ENCODE data around the gene WNT3.

Gene WNT3

DNA sequence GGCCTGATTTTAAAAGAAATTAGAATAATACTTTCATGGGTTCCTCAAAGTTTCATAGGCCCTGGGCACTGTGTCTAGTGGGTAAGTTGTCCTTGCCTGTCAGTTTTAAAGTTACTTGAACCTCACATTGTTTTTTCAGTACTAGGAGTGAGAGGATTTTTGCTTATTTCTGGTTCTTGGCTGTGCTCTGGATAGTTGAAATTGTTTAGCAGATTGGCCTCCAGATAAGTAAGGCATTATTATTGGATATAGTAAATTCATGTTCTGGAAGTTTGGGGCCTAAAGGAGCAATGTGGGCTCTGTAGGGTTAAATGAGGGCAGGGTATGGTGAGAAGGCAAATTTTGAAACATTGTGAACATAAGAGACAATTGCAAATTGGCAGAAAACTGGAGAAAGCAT is 78.5 kb downstream of the WNT3 start:
- DNase-seq (ENCODE audit: insufficient read length, low spot score) (no peak), FAIRE-seq (no peak)

DNA sequence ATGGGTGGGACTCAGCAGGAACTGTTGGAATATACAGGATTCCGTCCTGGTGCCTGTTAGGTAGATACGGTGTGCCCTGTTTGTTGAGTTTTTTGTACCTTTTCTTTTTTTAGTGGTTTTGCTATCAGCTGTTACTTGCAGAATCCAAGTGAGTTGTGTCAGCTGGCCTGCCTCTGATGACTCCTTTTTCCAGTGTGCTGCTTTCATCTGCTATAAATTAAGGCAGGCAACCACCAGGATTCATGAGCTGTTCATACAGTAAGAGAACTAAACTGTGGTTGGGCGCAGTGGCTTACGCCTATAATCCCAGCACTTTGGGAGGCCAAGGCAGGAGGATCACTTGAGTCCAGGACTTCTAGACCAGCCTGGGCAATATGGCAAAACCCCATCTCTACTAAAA is 79.9 kb downstream of the WNT3 start:
- FAIRE-seq = no peak

DNA sequence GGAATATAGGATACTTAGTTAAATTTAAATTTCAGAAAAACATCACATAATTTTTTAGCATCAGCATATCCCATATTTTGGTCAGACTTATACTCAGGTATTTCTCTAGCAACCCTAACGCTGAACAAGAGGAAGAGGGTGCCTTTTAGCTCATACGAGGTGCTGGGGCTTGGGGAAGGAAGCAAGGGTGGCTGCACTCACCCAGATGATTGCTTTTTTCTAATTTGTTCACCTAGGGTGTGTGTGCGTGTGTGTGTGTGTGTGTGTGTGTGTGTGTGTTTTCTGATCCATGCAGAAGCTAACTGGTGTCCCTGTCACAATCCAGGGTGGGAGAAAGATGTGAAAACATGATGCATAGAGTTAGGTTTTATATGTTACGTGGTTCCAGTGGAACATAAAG is 81.2 kb downstream of the WNT3 start:
- DNase-seq (ENCODE audit: insufficient read length, low spot score) = no peak
- FAIRE-seq = no peak

More for the DNA sequence above, 79.9 kb downstream of the WNT3 start:
- no peak for DNase-seq (ENCODE audit: insufficient read length, low spot score)

DNA sequence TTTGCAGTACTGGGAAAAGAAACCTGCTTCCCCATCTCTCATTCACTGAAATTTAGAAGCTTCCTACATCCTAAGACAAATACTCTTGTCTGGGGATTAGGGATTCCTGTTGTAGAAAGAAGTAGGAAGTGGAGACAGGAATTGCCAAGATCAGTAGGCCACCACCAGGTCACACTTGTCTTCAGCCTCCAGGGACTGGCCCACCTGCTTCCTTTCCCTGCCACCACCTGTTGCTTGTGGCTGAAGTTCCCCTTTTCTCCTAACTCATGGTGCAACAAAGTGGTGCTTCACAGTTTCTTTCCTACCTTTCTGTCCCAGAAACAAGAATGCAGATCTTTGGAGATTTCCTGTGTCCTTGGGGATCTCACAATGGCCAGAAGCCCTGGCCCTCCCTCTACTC is 82.4 kb downstream of the WNT3 start:
- FAIRE-seq (no peak), DNase-seq (ENCODE audit: insufficient read length, low spot score) (no peak)

DNA sequence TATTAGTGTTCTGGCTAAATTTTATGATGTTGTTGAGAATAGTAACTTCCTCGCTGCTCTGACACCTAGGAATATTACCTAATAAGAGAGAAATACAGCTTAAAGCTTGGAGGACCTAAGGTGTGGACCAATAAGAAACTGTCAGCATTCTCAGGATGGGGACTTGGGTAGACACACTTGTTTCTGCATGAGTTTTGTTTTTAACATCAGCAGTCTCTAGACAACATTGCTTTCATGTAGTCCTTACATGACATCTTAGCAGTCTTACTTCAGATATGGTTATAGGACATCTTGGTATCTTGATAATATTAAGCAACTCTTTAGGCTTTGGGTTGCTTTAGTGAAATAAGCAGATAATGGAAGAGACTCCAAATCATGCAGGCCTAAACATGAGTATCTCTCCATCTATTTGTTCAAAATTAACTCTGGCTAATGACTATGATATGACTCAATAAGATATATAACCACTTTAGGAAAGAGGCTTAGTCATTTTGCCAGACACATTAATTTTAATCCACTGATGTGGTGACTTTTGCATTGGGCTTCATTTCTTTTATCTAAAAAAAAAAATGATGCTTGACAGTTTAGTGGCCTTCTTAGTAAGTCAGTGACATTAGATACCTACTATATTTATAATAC is 84.5 kb downstream of the WNT3 start:
- no peak for FAIRE-seq
- DNase-seq (ENCODE audit: insufficient read length, low spot score) = no peak

DNA sequence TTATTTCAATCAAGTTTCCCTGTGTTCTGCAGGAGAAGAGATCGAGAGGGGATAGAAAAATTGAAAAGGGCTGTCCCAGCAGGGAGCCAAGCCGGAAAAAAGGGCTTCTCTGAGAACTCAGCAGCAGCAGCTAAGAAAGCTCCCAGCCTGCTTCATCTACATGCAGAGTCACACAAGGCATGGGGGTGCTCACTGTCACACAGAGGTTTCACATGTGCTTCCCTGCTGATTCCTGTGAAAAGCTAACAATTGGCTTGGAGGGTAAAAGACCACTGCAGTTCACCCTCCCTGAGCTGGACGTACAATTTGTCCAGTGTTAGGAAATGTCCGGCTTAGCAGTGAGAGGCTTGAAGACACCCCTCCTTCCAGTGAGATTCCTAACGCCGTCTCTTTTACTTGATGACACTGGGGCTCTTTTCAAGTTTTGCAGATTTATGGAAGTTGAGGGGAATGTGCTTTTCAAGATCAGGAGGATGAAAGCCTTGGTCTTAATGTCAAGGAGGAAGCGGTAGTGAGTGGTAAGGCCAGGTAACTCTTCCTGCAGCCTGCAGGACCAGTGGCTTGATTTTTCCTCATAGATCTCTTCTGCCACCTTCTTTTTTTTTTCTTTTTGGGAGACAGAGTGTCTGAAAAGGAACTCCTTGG is 85.6 kb downstream of the WNT3 start:
- FAIRE-seq = no peak

DNA sequence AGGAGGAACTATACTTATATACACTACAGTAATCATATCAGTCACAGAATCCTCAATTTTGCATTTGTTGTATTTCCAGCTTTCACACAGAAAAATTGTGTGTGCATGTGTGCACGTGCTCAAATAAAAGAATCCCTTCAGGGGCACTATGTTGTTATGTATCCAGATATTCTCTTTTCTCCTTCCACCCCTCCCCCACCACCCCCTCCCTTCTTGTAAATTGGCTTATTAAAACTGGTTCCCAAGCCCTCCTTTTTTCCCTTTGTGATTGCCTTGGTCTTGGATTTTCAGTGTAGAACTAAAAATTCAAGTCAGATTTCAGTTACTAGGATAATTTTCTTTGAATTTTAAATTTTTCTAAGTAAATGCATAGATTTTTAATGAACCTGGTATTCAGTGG is 86.3 kb downstream of the WNT3 start:
- DNase-seq (ENCODE audit: insufficient read length, low spot score) (no peak), FAIRE-seq (no peak)

More for the DNA sequence above, 85.6 kb downstream of the WNT3 start:
- no peak for DNase-seq (ENCODE audit: insufficient read length, low spot score)

DNA sequence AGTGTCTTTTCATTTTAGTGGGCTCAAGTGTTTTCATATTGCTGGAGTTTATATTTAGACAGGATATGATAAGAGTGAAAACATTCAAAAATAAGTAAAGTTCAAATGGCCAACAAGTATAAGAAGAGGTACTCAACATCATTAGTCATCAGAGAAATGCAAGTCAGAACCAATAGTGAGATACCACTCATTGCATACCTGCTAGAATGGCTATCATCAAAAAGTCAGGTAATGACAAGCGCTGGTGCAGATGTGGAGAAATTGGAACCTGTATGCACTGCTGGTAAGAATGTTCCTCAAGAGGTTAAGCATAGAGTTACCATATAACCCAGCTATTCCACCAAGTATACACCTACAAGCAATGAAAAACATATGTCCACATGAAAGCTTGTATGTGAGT is 87.8 kb downstream of the WNT3 start:
- FAIRE-seq (no peak), DNase-seq (ENCODE audit: insufficient read length, low spot score) (no peak)

DNA sequence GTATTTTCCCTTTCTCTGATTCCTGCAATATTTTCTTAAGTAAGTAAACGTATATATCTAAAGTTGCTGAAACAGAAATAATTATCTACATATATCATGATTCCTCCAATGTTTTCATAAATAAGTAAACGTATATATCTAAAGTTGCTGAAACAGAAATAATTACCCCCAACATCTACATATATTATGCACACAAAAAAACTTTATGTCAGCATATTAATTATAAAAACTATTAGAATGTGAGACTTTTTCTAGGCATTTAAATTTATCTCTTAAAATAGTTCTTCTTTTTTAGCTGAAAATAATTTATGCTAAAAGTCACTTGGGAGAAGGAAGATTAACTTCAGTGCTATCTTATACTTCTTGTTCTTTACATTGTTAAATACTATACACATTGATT is 88.5 kb downstream of the WNT3 start:
- FAIRE-seq (no peak), DNase-seq (ENCODE audit: insufficient read length, low spot score) (no peak)

DNA sequence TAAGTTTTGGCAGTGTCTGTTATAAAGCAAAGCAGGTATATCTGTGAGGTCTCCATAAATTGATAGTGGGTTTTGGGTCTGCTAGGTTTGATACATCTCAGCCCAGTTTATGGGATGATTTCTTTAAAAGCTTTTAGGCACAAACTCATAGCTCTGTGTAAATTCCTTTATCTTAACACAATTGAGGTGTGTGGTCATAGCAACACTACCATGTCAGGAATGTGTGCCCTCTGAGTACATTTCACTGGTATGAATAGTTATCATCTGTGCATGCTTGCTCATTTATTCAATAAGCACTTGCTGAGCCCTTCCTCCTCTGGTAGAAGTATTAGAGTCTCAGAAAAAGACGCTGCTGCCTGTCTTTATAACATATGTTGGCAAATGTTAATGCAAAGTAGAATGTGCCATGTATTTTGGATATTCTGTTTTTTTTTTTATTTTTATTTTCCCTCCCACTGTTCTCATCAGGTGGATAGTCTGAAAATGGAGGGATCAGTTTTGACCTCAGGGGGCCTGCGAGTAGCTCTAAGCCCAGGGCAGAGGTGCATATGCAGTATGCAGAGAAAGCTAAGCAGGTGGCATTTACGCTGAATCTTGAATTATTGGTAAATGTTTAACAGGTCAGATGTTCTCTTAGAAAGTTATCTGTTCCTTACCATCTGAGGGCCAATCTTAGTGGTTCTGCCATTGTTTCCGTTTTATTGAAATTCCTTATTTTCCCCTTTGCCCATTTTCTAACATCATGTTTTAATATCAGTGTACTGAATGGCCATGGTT is 90.7 kb downstream of the WNT3 start:
- FAIRE-seq (peak; percentile 89), DNase-seq (ENCODE audit: insufficient read length, low spot score) (peak; percentile 37)

DNA sequence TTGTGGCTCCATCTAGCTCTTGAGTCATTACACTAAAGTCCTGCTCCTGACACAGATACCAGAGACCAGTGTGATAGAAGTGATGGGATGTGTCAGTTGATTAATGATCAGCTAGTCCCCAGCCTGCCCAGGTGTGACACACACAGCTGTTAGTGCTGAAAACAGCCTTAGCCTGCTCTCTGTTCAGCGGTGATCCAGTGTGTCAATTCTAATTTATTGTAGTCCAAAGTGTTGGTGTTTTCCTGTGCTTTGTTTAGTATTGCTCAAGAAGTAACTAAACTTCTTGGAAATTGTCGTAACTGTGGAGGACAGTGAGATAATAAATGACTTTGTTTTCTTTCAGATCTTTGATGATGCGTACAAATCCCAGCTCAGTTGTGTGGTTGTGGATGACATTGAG is 92.3 kb downstream of the WNT3 start:
- FAIRE-seq (peak; percentile 77), DNase-seq (ENCODE audit: insufficient read length, low spot score) (no peak)

DNA sequence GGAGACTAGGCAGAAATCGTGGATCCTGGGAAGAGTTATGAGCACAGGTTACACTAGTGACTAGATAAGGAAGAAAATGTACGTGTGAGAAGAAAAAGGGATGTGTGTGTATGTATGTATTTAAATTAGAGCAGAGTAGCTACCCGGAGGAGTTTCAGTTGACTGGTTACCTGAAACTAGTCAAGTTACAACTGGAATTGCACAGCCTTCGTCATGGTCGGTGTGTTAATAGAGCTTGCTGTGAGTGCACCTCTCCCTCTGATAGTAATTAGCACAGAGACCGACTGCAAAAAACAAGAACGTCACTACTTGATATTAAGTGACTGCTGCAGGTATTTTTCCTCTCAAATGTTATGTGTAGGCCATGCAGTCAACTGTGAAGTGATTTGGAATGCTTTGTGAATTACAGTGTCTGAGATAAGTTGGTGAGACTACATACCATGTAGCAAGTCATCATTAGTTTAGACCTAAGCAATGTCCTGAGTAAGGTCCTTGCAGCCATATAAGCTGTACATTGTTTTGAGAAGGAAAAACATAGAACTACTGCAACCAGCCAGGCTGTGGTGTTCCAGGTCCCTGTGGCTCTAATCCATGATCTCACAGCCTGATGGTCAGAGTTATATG is 95.7 kb downstream of the WNT3 start:
- FAIRE-seq = peak; percentile 38
- DNase-seq (ENCODE audit: insufficient read length, low spot score) = no peak

DNA sequence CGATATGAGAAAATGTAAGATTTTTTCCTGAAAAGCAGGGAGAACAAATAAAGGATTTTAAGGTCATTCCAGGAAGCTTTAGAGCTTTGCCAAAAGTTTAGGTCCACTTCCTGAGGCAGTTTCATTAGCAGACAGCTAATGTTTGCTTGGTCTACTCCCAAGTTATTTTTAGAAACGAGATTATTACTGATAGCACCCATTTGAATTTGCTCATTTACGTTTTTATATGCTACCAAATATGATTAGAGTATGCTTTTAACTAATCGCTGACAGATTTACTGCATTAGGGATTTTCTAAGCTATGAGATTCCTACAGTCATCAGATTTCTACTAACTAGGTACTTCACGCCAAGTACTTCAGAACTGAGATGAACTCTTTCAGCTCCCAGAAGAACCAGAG is 98.1 kb downstream of the WNT3 start:
- no peak for FAIRE-seq
- DNase-seq (ENCODE audit: insufficient read length, low spot score) = no peak

DNA sequence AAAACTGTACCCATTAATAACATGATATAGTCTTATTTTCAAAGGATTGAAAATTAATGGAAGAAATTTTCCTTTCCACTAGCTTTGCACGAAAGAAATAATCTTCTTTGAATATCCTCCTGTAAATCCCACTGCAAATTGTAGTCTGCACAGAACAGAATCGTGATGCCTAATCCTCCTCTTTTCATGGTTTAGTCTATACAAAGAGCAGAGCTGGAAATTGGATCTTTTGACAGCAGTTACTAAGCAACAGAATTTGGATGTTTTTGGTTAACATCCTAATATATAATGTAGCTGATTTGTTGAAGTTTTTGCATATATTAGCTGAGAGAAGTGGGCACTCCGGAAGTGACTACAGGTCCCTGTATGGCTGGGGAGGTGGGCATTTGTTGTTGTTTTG is 98.6 kb downstream of the WNT3 start:
- FAIRE-seq (no peak), DNase-seq (ENCODE audit: insufficient read length, low spot score) (no peak)

DNA sequence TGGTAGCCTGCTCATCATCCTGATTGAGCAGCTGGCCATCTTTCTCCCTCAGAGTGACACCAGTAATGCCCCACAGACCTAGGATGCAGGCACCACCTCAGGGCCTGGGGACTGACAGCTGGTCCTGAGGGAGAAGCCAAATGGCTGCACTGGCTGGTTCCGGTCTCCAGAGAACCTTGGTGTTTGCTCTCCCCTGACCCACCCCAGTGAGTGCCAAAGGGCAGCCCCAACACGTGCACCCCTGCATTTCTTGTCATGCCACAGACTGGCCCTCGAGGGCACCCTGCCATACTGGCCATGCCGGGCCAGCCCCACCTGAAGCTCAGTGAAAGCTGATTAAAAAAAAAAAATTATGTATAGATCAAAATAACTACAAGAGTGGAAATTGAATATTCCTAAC is 100.5 kb downstream of the WNT3 start:
- DNase-seq (ENCODE audit: insufficient read length, low spot score) (no peak), FAIRE-seq (no peak)

Data from HTR-8/SVneo (cell line).